Medulla oblongata (tissue), 1 donor: ENCODE measurements around the gene PDGFRA.

ENCODE experiments used
- DNase-seq: peaks from one replicate; pipeline ENCODE4 v3.0.0-alpha.2; 2015; ENCODE audit errors: extremely low spot score

PDGFRA gene

GRCh38 chr4:54255881-54256280 lies 26.8 kb downstream of the PDGFRA start:
- DNase-seq: no peak

DNA sequence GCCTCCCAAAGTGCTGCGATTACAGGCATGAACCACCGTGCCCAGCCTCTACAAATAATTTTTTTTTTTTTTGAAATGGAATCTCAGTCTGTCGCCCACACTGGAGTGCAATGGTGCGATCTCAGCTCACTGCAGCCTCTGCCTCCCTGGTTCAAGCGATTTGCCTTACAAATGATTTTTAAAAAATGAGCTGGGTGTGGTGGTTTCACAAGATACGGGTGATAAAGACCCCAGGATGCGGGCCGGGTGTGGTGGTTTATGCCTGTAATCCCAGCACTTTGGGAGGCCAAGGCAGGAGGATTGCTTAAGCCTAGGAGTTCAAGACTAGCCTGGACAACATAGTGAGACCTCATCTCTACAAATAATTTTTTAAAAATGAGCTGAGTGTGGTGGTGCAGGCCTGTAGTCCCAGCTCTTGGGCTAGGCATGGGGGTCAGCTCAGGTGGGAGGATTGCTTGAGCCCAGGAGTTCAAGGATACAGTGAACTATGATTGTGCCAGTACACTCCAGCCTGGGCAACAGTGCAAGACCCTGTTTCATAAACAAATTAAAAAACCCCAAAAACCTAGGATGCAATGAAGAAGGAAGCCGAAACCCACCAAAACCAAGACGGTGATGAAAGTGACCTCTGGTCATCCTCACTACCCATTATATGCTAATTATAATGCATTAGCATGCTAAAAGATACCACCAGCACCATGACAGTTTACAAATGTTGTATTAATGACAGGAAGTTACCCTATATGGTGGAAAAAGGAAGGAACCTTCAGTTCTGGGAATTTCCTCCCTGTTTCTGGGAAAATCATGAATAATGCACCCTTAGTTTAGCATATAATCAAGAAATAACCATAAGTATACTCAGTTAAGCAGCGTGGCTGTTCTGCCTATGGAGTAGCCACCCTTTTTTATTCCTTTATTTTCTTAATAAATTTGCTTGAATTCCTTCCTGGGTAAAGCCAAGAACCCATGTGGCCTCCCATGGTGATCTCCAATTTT lies 27.7 kb downstream of the PDGFRA start:
- DNase-seq: no peak

DNA sequence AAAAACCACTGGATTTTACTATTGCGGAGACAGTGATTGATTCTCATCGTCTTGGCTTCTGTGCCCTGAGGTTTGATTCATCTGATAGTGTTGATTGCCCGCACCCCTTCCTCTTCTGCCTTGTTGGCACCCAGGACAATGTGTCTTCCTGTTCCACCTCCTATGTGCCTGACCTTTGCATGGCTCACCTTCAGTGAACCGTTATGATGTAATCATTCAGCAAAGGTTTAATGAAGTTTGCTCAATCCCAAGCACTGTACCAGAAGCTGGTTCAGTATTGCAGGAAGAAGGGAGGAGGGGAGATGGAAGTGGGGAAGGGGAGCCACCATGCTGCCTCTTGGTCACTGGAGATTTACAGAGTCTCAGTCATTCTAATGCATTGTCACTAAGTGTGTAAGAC lies 36.3 kb downstream of the PDGFRA start:
- no peak for DNase-seq

- no peak for DNase-seq
Measured at GRCh38 chr4:54268151-54268550, 39.1 kb downstream of the PDGFRA start.

DNA sequence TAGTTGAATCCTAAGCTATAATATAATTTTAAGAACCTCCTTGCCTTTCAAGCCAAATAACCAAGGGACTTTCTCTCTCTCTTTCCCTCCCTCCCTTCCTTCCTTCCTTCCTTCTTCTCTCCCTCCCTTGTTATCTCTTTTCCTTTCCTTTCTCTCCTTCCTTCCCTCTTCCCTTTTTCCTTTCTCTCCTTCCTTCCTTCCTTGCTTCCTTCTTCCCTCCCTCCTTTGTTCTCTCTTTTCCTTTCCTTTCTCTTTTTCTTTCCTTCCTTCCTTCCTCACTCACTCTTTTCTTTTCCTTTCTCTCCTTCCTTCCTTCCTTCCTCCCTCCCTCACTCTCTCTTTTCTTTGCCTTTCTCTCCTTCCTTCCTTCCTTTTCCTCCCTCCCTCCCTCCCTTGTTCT lies 42.4 kb downstream of the PDGFRA start:
- no peak for DNase-seq

DNA sequence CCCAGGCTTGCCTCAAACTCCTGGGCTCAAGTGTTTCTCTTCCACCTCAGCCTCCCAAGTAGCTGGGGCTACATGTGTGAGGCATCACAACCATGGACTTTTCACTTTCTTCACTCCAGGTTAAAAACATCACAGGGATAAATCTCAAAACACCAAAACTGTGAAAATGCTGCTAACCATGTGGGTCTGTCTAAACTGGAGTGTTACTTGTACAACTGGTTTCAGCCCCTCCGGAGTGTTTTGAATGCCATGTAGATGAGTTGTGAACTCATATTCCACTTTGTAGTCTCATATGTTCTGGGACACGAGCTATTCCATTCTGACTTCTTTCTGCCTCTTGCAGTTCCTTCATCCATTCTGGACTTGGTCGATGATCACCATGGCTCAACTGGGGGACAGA lies 43.0 kb downstream of the PDGFRA start:
- DNase-seq: no peak

- no peak for DNase-seq
Measured at GRCh38 chr4:54274264-54274663, 45.2 kb downstream of the PDGFRA start.

- no peak for DNase-seq
Measured at GRCh38 chr4:54274795-54275665, 45.9 kb downstream of the PDGFRA start.

DNA sequence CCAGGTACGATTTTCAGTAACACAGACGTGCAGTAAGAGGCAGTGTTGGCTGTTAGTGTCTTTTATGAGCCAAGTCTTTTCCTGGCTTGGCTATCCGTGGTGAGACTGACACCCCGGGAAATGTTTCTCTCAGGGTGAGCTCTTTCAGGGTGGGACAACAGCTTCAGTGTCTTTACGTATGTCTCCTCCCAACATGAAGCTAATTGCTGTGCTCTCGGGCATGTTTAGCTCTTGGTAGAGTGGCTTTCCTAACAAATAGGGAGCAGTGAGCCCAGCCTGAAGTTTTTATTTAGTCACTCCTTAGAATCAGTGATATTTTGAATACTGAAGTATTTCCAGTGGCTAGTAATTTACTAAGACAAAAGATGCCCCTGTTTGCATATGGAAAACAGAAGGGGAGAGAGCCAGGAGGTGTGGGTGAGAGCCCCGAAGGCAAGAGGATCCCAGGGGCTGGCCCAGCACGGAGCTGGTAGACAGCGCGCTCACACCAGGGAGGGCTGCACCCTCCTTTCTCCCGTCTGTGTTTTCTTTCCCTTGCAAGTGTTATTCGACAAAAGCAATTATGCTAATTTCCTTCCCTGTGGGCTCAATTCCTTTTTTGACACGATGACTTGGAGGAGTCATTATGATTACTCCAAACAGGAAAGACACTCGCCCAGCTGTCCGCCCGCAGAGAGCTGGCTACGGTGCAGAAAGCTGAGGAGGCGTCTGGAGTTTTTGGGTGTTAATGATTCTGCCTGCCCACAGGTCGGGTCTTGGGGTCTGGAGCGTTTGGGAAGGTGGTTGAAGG lies 47.7 kb downstream of the PDGFRA start:
- DNase-seq: no peak

GRCh38 chr4:54277691-54278090 lies 48.6 kb downstream of the PDGFRA start:
- DNase-seq: no peak

DNA sequence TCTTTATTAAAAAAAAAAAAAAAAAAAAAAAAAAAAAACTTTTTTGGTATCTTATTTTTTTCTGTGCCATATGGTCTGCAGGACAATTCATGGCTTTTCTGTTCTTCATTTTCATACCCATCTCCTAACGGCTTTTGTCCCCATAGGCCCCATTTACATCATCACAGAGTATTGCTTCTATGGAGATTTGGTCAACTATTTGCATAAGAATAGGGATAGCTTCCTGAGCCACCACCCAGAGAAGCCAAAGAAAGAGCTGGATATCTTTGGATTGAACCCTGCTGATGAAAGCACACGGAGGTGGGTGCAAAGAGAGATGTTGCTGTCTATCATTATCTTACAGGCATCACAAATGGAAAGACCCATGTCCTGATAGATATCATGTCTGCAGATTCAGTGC lies 49.1 kb downstream of the PDGFRA start:
- DNase-seq: no peak

GRCh38 chr4:54281054-54281766 lies 52.1 kb downstream of the PDGFRA start:
- DNase-seq: peak; percentile 32

DNA sequence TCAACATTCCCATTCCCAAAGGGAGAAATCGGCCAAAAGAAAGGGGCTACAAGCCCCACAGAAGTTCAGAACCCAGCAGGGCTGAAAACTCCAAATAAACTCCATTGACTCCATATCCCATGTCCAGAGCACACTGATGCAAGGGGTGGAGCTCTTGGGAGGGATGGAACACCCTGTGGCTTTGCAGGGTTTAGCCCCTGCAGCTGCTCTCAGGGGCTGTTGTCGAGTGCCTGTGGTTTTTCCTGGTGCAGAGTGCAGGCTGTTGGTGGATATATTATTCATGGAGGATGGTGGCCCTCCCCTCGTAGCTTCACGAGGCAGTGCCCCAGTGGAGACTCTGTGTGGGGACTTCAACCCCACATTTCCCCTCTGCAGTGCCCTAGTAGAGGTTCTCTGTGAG lies 53.7 kb downstream of the PDGFRA start:
- DNase-seq: no peak

DNA sequence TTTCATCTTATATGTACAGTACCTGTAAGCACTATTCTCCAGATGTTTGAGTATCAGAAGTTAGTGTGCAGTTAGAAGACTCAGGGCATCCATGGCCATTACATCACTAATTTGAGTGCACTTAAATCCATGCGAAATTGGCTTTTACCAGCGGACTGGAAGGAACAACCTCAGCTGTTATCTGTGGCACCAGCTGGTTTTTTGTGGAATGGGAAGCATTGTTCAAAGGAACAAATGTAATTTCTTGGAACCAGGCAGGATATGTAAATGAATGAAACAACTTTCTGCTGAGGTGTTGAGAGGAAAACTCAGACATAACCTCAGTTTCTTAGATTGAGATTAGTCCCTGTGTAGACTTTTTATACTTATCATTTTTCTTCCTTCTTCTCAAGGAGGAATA lies 60.2 kb downstream of the PDGFRA start:
- no peak for DNase-seq

DNA sequence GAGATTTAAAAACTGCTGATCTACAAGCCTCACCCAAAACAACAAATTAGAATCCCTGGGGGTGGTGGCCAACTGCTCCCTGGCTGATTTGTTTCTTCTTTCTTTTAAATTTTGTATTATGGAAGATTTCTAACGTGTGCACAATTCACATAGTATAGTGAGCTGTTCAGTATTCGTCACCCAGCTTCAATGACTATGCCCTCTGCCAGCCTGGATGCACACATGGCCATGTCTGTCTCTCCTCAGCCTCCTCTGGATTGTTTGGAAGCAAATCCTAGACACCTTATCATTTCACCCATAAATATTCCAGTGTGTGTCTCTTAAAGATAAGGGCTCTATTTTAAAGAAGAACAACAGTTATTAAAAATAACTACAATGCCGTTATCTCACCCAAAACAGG lies 61.9 kb downstream of the PDGFRA start:
- DNase-seq: no peak

DNA sequence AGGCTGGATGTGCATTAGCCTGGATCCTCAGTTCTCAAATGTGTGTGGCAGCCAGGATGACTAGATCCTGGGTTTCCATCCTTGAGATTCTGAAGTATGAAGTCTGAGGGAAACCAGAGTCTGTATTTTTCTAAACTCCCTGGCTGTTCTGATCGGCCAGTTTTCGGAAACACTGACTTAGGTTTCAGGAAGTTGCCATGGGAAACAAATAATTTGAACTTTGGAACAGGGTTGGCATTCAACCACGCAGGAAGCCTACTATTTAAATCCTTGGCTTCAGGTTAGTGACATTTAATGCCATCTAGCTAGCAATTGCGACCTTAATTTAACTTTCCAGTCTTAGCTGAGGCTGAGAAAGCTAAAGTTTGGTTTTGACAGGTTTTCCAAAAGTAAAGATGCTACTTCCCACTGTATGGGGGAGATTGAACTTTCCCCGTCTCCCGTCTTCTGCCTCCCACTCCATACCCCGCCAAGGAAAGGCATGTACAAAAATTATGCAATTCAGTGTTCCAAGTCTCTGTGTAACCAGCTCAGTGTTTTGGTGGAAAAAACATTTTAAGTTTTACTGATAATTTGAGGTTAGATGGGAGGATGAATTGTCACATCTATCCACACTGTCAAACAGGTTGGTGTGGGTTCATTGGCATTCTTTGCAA lies 67.6 kb downstream of the PDGFRA start:
- DNase-seq: no peak

- no peak for DNase-seq
Measured at GRCh38 chr4:54308110-54308509, 79.0 kb downstream of the PDGFRA start.

- peak; percentile 64 for DNase-seq
Measured at GRCh38 chr4:54315561-54316538, 86.8 kb downstream of the PDGFRA start.

DNA sequence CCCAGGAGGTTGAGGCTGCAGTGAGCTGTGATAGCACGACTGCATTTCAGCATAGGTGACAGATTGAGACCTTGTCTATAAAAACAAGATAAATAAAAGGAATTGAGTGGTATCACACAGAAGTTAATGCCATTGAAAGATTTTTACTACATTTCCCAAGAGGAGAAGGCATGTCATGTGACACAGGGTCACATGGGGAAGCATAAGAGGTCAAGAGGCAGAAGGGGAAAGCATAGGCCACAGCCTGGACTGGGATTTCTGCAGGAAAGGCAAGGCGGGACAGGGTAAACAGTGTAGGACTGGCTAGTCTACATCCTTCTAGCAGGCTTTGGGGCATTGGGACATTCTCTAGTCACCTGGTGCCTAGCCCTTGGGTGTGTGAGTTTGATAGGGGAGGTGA lies 88.6 kb downstream of the PDGFRA start:
- DNase-seq: no peak
